GM19239 (cell line): Measurements from ENCODE around the gene ACRBP.

Experiments
- DNase-seq: peaks from one replicate; pipeline ENCODE4 v3.0.0; 2011; ENCODE audit warnings: low spot score; ENCODE audit not compliant: insufficient read length
- FAIRE-seq: peaks from 2 replicates; lab custom pipeline; 2011; peaks lifted over from hg19 to GRCh38; lab: Jason Lieb, UNC

The ACRBP gene

DNA sequence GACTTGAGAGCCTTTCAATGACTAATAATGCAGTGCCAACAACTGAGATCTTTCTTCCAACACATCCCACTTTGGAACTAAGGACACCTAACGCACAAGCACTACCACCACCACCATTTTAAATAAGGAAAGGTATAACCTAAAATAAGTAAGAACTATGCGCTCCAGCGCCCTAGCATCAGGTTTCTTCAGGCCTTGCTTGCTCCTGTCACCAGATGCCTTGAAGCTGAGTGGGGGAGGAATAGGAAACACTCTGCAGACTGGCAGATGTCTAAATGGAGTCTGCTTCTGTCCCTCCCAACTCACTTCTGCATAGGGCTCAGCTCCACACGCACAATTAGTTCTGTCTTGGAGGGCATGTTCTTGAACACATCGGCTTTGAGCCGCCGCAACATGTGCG lies 55.1 kb downstream of the ACRBP start:
- FAIRE-seq, result no peak

More for the DNA sequence above, 55.1 kb downstream of the ACRBP start:
- DNase-seq, result no peak
